Measurements from ENCODE around the gene TRH. TPM values are rescaled to one million over a fixed set of nuclear protein-coding genes. Genes with fewer than 3 reads are reported as not detected.

Gene TRH
- total RNA-seq, 4 donors from 2014 or later: 0.30 TPM; not detected in 3

DNA sequence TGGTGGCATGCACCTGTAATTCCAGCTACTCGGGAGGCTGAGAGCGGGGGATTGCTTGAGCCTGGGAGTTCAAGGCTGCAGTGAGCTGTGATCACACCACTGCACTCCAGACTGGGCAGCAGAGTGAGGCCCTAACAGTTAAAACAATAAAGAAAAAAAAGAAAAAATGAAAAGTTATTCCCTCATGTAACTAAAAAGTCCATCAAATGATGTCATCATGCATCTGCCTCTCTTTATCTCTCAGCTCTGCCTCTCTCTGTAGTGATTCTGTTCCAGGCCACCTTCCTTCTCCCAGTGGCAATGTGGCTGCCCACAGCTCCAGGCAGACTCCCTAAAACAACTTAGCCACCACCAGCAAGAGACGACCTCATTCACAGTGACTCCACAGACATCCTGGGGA, 31.5 kb upstream of the TRH start:
- no peak for TF ChIP-seq POLR2AphosphoS5 (IDR thresholded peaks at IDR 0.05)
- no peak for TF ChIP-seq EP300 (IDR thresholded peaks at IDR 0.05)
- no peak for TF ChIP-seq POLR2A (IDR thresholded peaks at IDR 0.05)
- TF ChIP-seq, protein P1, sequence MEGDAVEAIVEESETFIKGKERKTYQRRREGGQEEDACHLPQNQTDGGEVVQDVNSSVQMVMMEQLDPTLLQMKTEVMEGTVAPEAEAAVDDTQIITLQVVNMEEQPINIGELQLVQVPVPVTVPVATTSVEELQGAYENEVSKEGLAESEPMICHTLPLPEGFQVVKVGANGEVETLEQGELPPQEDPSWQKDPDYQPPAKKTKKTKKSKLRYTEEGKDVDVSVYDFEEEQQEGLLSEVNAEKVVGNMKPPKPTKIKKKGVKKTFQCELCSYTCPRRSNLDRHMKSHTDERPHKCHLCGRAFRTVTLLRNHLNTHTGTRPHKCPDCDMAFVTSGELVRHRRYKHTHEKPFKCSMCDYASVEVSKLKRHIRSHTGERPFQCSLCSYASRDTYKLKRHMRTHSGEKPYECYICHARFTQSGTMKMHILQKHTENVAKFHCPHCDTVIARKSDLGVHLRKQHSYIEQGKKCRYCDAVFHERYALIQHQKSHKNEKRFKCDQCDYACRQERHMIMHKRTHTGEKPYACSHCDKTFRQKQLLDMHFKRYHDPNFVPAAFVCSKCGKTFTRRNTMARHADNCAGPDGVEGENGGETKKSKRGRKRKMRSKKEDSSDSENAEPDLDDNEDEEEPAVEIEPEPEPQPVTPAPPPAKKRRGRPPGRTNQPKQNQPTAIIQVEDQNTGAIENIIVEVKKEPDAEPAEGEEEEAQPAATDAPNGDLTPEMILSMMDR (IDR thresholded peaks at IDR 0.05): no peak
- Histone ChIP-seq H3K4me3 (no peak overlapping the region), H3K36me3 (no peaks in the 10 kb centered on the region), H3K4me1 (no peaks in the 10 kb centered on the region), H3K27me3 (peaks cover 17% of the 10 kb centered on the region), H3K9me3 (peaks cover 0 to 10% (median 0%) of the 10 kb centered on the region in 3 donors), H3K27ac (no peak overlapping the region)
- ATAC-seq: no peak
- 83% methylated on average over 3 of the region's 3 CpGs for WGBS, 2 donors (ENCODE audit: low coverage in 1 of 2)

DNA sequence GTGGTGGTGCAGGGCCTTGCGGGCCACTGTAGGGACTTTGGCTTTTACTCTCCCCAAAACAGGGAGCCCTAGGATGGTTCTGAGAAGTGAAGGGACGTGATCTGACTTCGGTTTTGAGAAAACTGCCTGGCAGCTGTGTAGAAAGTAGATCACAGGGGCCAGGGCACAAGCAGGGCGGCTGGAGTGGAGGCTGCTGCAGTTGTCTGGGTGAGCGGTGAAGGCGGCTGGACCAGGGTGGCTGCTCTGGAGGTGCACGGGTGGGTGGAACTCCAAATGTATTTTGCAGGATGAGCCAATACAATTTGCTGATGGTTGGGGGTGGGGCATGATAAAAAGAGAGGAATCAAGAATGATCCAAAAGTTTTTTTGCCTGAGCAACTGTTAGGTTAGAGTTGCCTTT, 29.8 kb upstream of the TRH start:
- H3K4me3 ChIP-seq: no peak overlapping the region
- no peaks in the 10 kb centered on the region for H3K4me1 ChIP-seq
- TF ChIP-seq EP300 (IDR thresholded peaks at IDR 0.05): no peak
- TF ChIP-seq POLR2A (IDR thresholded peaks at IDR 0.05): no peak
- no peak for TF ChIP-seq POLR2AphosphoS5 (IDR thresholded peaks at IDR 0.05)
- TF ChIP-seq, protein P1 (IDR thresholded peaks at IDR 0.05): no peak
- peaks cover 0 to 10% (median 0%) of the 10 kb centered on the region in 3 donors for H3K9me3 ChIP-seq
- no peak overlapping the region for H3K27ac ChIP-seq
- 89 to 93% methylated on average over 3 to 6 of the region's 7 CpGs for WGBS, 2 donors (ENCODE audit: low coverage in 1 of 2)
- peaks cover 26% of the 10 kb centered on the region for H3K27me3 ChIP-seq
- ATAC-seq: no peak
- H3K36me3 ChIP-seq: no peaks in the 10 kb centered on the region

DNA sequence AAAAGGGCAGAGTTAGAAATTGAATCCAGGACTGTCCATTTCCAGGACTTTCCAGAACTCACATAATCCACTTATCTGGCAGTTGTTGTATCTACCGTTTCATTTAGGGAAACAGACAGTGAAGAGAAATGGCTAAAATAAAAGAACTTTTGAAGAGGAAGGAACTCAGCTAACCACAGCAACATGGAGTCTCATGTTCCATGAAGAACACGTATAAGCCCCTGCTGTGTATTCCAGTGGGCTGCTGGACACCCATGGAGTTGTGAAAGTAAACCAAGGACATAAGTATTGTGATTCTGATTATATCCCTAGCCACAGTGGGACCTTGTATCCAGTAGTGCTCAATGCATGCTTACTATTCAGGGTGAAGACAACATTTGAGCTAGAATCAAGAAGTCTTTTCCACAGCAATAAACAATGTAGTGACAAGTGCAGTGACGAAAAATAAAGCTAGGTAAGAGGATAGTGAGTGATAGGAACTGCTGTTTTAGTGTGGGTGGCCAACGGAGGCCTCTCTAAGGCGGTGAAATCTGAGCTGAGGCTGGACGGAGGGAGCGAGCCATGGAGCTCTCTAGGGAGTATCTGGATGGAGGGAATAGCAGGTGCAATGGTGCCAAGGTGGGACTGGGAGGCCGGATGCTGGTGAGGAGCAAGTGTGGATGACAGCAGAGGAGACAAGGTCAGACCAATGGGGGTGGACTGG, 26.8 kb upstream of the TRH start:
- no peak overlapping the region for H3K27ac ChIP-seq
- peaks cover 0 to 10% (median 0%) of the 10 kb centered on the region in 3 donors for H3K9me3 ChIP-seq
- TF ChIP-seq POLR2AphosphoS5 (IDR thresholded peaks at IDR 0.05) (no peak), POLR2A (IDR thresholded peaks at IDR 0.05) (no peak), EP300 (IDR thresholded peaks at IDR 0.05) (no peak)
- TF ChIP-seq, protein P1 (IDR thresholded peaks at IDR 0.05): no peak
- H3K4me1 ChIP-seq: no peaks in the 10 kb centered on the region
- 42 to 62% methylated on average over 7 to 8 of the region's 8 CpGs for WGBS, 2 donors (ENCODE audit: low coverage in 1 of 2)
- no peaks in the 10 kb centered on the region for H3K36me3 ChIP-seq
- ATAC-seq: no peak
- no peak overlapping the region for H3K4me3 ChIP-seq
- H3K27me3 ChIP-seq: peaks cover 26% of the 10 kb centered on the region

DNA sequence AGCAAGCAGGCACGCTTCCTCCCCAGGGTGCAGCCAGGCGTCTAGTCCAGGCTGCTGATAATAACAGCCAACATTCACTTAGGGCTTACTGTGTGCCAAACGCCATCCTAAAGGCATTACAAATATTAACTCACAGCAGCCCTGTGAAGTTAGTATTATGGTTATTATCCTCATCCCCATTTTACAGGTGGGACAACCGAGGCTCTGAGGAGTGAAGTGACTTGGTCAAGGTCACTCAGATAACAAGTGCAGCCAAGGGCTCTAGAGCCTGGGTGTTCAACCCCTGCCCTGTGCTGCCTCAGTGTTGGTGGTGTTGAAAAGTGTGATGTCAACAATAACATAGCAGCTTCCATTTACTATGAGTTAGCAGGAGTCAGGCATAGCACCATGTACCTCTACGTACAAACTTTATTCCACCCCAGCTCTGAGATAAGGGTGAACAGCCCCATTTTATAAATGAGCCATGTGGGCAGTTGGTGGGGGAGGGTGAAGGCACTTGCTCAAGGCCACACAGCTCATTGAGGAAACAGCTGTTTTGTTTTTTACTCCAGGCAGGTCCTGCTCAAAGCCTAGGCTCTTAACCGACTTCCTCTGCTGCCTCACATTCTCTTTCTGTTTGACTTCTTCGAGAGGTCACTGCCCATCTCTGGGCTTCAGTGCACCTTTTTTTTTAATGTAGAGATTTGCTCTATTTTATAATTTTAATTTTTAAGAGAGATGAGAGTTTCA, 24.0 kb upstream of the TRH start:
- 50 to 52% methylated on average over 4 to 5 of the region's 7 CpGs for WGBS, 2 donors (ENCODE audit: low coverage in 1 of 2)
- Histone ChIP-seq H3K27me3 (peaks cover 25% of the 10 kb centered on the region), H3K4me3 (no peak overlapping the region), H3K36me3 (no peaks in the 10 kb centered on the region), H3K9me3 (peaks cover 0 to 10% (median 0%) of the 10 kb centered on the region in 3 donors), H3K27ac (no peak overlapping the region), H3K4me1 (no peaks in the 10 kb centered on the region)
- no peak for ATAC-seq
- TF ChIP-seq EP300 (IDR thresholded peaks at IDR 0.05): no peak
- no peak for TF ChIP-seq POLR2AphosphoS5 (IDR thresholded peaks at IDR 0.05)
- no peak for TF ChIP-seq POLR2A (IDR thresholded peaks at IDR 0.05)
- TF ChIP-seq, protein P1 (IDR thresholded peaks at IDR 0.05): no peak
